ENCODE data around the gene CGB3.

CGB3 gene

GRCh38 chr19:49014870-49015255 is 9.3 kb downstream of the CGB3 start:
- H3K4me1 ChIP-seq (ENCODE audit: insufficient read depth, low read length) = no peaks in the 10 kb centered on the region
- H3K9ac ChIP-seq (ENCODE audit: low read depth, low read length) = no peak overlapping the region
- H3K36me3 ChIP-seq (ENCODE audit: insufficient read depth, low read length) = peaks cover 20% of the 10 kb centered on the region
- H3K9me3 ChIP-seq (ENCODE audit: control insufficient read depth, insufficient read depth, low read length) = no peaks in the 10 kb centered on the region

DNA sequence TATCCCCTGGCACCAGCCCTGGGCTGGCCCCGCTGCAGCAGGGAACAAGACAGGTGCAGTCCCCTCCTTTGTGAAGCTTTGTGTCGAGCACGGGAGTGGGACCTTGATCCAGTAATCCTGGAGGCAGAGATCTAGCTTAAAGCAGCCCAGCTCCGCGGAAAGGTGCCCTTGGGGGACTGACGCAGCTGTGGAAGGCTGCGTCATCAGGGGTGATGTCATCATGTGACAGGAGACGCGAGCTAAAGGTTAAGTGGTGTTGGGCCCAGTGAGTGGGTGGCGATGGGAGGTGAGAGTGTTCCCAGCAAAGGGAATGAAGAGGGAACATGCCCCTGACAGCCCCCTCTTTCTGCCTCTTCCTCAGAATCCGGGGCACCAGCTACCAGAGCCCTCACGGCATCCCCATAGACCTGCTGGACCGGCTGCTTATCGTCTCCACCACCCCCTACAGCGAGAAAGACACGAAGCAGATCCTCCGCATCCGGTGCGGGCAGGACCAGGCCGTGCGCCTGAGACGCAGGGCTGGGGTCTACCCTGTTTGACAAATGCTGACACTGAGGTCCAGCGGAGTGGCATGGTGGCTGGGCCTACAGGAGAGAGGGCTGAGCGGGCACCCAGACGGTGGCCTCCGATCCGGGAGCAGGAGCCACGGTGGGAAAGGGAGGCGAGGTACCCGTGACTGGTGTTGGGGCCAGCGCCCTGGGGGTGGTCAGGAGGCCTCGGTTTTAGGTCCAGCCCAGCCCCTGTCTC is 9.8 kb downstream of the CGB3 start:
- Histone ChIP-seq H3K4me1 (ENCODE audit: insufficient read depth, low read length) (no peaks in the 10 kb centered on the region), H3K9me3 (ENCODE audit: control insufficient read depth, insufficient read depth, low read length) (no peaks in the 10 kb centered on the region), H3K9ac (ENCODE audit: low read depth, low read length) (no peak overlapping the region), H3K36me3 (ENCODE audit: insufficient read depth, low read length) (peaks cover 20% of the 10 kb centered on the region)

DNA sequence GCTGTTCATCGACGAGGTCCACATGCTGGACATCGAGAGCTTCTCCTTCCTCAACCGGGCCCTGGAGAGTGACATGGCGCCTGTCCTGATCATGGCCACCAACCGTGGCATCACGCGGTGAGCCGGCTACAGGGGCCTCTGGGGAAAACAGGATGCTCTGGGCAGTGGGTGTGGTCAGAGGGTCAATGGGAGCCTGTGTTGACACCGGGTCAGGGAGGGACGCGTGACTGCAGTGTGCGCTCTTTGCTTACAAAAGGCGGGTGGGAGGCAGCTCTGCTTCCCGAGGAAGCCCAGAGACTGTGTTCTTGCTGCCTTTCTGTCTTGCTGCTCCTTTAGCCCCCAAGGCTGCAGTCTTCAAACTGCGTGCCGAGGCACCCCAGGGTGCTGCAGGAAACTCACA is 12.9 kb downstream of the CGB3 start:
- Histone ChIP-seq H3K4me1 (ENCODE audit: insufficient read depth, low read length) (no peaks in the 10 kb centered on the region), H3K9ac (ENCODE audit: low read depth, low read length) (no peak overlapping the region), H3K9me3 (ENCODE audit: control insufficient read depth, insufficient read depth, low read length) (no peaks in the 10 kb centered on the region), H3K36me3 (ENCODE audit: insufficient read depth, low read length) (peaks cover 24% of the 10 kb centered on the region)

GRCh38 chr19:49010453-49010852 is 13.7 kb downstream of the CGB3 start:
- peaks cover 24% of the 10 kb centered on the region for H3K36me3 ChIP-seq (ENCODE audit: insufficient read depth, low read length)
- no peaks in the 10 kb centered on the region for H3K4me1 ChIP-seq (ENCODE audit: insufficient read depth, low read length)
- no peak overlapping the region for H3K9ac ChIP-seq (ENCODE audit: low read depth, low read length)
- H3K9me3 ChIP-seq (ENCODE audit: control insufficient read depth, insufficient read depth, low read length) = no peaks in the 10 kb centered on the region

- peaks cover 26% of the 10 kb centered on the region for H3K36me3 ChIP-seq (ENCODE audit: insufficient read depth, low read length)
- no peaks in the 10 kb centered on the region for H3K9me3 ChIP-seq (ENCODE audit: control insufficient read depth, insufficient read depth, low read length)
- H3K4me1 ChIP-seq (ENCODE audit: insufficient read depth, low read length) = no peaks in the 10 kb centered on the region
Measured at GRCh38 chr19:49009828-49010227, 14.3 kb downstream of the CGB3 start.

DNA sequence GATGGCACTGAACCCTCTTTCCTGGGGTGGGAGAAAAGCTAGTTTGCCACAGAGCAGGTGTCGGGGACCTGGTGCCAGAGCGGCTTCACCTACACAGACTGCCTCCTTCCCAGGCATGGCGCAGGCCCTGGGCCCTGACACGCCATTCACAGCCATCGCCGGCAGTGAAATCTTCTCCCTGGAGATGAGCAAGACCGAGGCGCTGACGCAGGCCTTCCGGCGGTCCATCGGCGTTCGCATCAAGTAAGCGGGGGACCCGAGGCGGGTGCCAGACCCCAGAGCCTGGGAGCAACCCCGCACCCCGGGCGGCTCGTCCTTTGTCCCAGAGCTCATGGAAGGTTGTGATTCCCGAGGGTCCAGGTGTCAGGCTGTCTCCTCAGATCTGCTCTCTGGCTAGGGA is 17.2 kb downstream of the CGB3 start:
- Histone ChIP-seq H3K36me3 (ENCODE audit: insufficient read depth, low read length) (peaks cover 31% of the 10 kb centered on the region), H3K9ac (ENCODE audit: low read depth, low read length) (no peak overlapping the region)

More at GRCh38 chr19:49009828-49010227, 14.3 kb downstream of the CGB3 start:
- no peak overlapping the region for H3K9ac ChIP-seq (ENCODE audit: low read depth, low read length)

DNA sequence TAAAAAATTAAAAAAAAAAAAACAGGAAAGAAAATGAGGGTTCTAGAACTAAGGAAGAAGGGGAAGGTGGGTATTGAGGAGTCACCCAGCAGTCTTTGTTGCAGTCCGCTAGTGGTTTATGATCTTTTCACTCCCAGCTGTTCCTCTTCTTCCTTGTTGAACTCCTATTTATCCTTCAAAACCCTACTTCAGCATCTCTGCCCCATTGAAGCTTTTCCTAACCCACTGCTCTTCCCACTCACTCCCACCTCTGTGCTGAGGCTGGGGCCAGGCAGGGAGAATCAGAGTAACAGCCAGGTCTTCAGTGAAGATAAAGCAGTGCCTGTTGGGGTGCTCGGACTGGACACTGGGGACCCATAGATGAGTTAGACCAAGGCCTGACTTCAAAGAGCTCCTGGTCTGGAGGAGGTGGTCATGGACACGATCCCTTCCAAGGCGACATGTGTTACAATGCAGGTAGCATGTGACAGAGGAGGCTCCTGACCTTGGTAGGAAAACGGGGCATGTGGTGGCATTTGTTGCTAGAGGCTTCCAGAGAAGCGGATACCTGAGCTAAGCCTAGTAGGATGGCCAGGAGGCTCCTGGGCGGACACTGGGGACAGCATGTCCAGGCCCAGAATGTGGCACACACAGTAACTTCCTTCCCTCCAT is 19.0 kb downstream of the CGB3 start:
- no peaks in the 10 kb centered on the region for H3K9me3 ChIP-seq (ENCODE audit: control insufficient read depth, insufficient read depth, low read length)
- no peak overlapping the region for H3K9ac ChIP-seq (ENCODE audit: low read depth, low read length)
- H3K36me3 ChIP-seq (ENCODE audit: insufficient read depth, low read length) = peaks cover 20% of the 10 kb centered on the region
- H3K4me1 ChIP-seq (ENCODE audit: insufficient read depth, low read length) = no peaks in the 10 kb centered on the region

More for the DNA sequence above, 17.2 kb downstream of the CGB3 start:
- Histone ChIP-seq H3K4me1 (ENCODE audit: insufficient read depth, low read length) (no peaks in the 10 kb centered on the region), H3K9me3 (ENCODE audit: control insufficient read depth, insufficient read depth, low read length) (no peaks in the 10 kb centered on the region)

GRCh38 chr19:49004133-49004532 is 20.0 kb downstream of the CGB3 start:
- Histone ChIP-seq H3K9me3 (ENCODE audit: control insufficient read depth, insufficient read depth, low read length) (no peaks in the 10 kb centered on the region), H3K36me3 (ENCODE audit: insufficient read depth, low read length) (peaks cover 19% of the 10 kb centered on the region), H3K9ac (ENCODE audit: low read depth, low read length) (no peak overlapping the region), H3K4me1 (ENCODE audit: insufficient read depth, low read length) (peaks cover 6% of the 10 kb centered on the region; the same call in 1 of the 2 replicates)

DNA sequence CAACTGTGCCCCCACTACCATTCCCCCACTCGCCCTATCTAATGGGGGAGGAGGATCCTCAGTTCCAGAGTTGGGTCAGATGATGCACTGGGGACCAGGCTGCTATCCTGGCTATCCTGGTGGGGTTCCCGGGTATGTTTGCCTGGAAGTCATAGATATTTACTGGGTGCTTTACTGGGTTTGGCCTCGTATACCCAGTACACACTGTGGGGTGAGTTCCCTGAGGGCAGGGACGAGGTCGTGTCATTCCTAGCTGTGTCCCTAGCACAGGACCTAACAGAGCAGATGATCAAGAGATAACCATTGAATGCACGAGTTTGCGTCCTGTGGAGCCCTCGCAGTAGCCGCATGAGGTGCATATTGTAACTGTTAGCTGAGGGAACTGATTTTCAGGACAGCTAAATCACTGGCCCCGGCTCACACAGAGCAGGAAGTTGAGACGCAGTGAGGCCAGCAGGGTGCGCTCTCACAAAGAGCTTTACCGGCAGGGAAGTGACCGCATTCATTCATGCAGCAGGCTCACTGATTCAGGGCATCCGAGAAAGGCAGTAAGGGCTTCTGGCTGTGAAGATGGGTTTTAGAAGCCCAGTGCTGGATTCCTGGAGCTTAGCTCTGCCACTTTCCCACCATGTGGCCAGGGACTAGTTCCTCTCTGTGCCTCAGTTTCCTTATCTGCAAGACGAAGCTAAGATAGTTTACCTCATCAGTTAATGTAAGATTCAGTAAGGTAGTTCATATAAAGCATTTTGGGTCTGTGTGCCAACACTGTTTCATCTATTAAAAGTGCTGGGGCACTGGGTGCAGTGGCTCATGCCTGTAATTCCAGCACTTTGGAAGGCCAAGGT is 24.4 kb downstream of the CGB3 start:
- peaks cover 6% of the 10 kb centered on the region; the same call in 1 of the 2 replicates for H3K4me1 ChIP-seq (ENCODE audit: insufficient read depth, low read length)
- peaks cover 10% of the 10 kb centered on the region for H3K36me3 ChIP-seq (ENCODE audit: insufficient read depth, low read length)
- H3K9ac ChIP-seq (ENCODE audit: low read depth, low read length) = no peak overlapping the region
- no peaks in the 10 kb centered on the region for H3K9me3 ChIP-seq (ENCODE audit: control insufficient read depth, insufficient read depth, low read length)

- H3K36me3 ChIP-seq (ENCODE audit: insufficient read depth, low read length) = peaks cover 3% of the 10 kb centered on the region; the same call in 1 of the 2 replicates
- no peak overlapping the region for H3K9ac ChIP-seq (ENCODE audit: low read depth, low read length)
- peaks cover 6% of the 10 kb centered on the region; the same call in 1 of the 2 replicates for H3K4me1 ChIP-seq (ENCODE audit: insufficient read depth, low read length)
- H3K9me3 ChIP-seq (ENCODE audit: control insufficient read depth, insufficient read depth, low read length) = no peaks in the 10 kb centered on the region
Measured at GRCh38 chr19:48997972-48998371, 26.2 kb downstream of the CGB3 start.

DNA sequence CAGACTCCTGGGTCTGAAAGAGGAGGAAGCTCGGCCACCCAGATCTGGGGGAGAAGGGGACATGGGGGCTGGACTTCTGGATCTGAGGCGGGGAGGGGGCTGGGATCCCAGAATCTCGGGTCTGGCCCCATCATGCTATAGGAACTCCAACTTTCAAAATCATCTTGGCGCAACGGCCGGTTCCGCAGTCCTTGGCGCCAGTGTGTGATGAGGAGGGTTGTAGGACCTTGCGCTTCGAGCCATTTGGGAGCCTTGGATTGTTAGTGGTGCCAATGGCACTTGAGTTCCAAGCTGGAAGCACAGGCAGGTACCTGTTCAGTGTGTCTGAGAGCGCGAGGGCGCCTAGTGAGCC is 30.1 kb downstream of the CGB3 start:
- Histone ChIP-seq H3K36me3 (ENCODE audit: insufficient read depth, low read length) (no peaks in the 10 kb centered on the region), H3K9me3 (ENCODE audit: control insufficient read depth, insufficient read depth, low read length) (no peaks in the 10 kb centered on the region), H3K9ac (ENCODE audit: low read depth, low read length) (peak overlapping the region; percentile 96), H3K4me1 (ENCODE audit: insufficient read depth, low read length) (peaks cover 8% of the 10 kb centered on the region; the same call in 1 of the 2 replicates)

DNA sequence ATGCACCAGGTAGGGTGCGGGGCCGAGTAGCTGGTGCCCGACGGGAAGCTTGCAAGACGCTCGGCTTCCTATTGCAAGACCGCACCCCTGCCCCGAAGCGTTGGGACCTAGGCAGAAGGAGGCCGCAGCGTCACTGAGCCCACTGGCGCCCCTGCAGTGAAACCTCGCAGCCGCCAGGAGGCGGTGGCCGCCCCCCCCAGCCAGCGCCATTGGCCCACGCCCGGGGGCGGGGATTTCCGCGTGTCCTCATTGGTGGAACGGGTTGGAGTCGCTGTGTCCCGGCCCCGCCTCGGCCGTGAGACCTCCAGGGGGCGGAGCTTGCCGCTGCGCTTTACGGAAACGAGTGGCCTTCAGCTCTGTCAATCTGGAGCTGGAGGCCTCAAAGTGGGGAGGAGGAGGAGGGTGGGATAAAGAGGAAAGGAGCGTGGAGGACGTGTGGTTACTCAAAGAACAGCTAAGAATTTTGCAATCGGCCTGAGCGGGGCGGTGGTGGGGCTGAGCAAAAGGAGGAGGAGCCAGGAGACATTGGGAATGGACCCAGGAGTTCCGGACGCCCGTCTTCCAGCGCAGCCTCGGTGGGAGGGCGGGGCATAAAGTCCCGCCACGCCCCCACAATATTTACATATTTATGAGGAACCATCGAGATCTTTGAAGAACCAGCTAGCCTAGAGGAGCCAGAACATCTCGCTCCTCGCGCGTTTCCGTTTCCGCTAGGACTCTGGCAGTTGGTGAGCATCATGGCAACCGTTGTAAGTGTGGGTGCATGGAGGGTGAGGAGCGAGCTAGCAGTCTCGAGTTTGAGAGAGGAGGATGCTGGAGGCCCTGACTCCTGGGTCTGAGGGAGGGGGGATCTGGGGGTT is 30.7 kb downstream of the CGB3 start, which contains the start of the genes GYS1 and RUVBL2:
Gene GYS1 (minus strand): TSS at position 135 of the 860 bp plus-strand sequence. CDS start 197 bp downstream, outside the sequence.
Gene RUVBL2 (plus strand): TSS at position 713 of the 860 bp plus-strand sequence. CDS start 25 bp downstream, at position 738.
- peaks cover 2% of the 10 kb centered on the region; the same call in 1 of the 2 replicates for H3K36me3 ChIP-seq (ENCODE audit: insufficient read depth, low read length)
- peaks cover 8% of the 10 kb centered on the region; the same call in 1 of the 2 replicates for H3K4me1 ChIP-seq (ENCODE audit: insufficient read depth, low read length)

DNA sequence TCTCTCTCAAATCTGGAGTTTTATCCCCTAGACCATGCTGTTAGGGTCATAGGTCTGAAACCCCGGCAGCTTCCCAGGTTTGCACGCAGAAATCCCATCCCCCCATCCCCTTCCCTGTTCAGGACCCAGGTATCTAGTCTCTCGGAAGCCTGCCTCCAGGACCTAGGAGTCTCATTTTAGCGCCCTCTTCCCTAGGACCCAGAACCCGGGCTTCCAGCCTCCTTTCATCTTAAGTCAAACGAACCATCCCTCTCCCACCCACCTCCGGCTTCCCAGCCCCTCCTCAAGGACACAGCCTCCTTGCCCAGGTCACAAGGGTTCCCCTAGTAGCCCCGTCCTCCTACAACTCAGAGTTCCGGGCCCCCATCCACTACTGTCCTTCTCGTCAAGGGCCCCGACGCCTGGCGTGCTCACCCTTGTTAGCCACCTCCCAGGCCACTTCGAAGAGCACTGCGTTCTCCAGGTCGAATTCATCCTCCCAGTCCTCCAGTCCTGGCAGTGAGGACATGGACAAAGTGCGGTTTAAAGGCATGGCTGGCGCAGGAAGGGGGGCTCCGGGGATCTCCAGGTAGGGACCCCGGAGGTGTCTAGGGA is 31.5 kb downstream of the CGB3 start:
- Histone ChIP-seq H3K9me3 (ENCODE audit: control insufficient read depth, insufficient read depth, low read length) (no peaks in the 10 kb centered on the region), H3K4me1 (ENCODE audit: insufficient read depth, low read length) (peaks cover 8% of the 10 kb centered on the region; the same call in 1 of the 2 replicates), H3K36me3 (ENCODE audit: insufficient read depth, low read length) (peaks cover 7% of the 10 kb centered on the region), H3K9ac (ENCODE audit: low read depth, low read length) (peak overlapping the region; percentile 96)

More for the DNA sequence above, 30.7 kb downstream of the CGB3 start, which contains the start of the genes GYS1 and RUVBL2:
- peak within 1 kb of the TSS; percentile 96 for H3K9ac ChIP-seq (ENCODE audit: low read depth, low read length)
- H3K9me3 ChIP-seq (ENCODE audit: control insufficient read depth, insufficient read depth, low read length) = no peaks in the 10 kb centered on the region

All from ES-I3 (cell line).